NCI-H1105 (cell line): ENCODE data around the gene TMEM223.
"Not testable (repeated sequence)": the region's sequence is repeated elsewhere in the genome, so short reads cannot be mapped to it uniquely, and the experiment has no call there.

ENCODE experiments used
- DNase-seq: peaks from one replicate; lab custom pipeline; 2025; lab: John Stamatoyannopoulos, UW

Gene TMEM223

DNA sequence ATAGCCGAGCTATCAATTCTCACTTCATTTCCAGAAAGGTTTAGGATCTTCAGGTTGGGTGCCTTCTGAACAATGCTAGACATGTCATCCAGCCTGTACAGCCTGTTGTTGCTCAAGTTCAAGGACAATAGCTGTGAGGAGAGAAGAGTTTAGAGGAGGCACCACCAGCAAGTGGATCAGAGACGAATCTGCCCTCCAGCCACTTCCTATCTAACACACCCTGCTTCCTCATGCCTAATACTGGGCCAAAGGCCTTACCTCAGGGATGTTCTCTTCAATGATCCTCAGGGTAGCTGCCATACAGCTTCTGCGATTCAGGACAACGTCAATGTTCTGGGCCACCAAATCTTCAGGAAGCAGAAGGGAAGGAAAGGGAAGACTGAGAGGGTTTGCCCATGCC, 9.3 kb upstream of the TMEM223 start:
- no peak for DNase-seq

DNA sequence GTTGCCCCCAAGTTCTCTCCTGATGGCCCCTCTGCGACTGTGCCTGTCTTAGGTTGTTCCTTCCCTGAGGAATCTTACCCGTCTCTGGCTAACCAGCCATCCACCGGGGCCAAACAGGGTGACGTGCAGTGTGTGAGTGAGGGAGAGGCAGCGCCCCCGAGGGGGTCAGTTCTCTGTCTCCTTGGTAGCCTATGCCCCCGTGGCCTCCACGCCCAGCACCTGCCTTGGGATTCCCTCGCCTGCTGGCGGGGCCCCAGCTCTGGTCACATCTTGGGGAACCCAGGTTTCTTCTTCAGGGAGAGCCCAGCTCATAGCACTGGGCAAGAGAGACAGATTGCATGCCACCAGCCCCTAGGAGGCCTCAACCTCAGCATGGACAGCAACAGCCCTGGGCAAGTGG, 7.7 kb upstream of the TMEM223 start:
- no peak for DNase-seq

DNA sequence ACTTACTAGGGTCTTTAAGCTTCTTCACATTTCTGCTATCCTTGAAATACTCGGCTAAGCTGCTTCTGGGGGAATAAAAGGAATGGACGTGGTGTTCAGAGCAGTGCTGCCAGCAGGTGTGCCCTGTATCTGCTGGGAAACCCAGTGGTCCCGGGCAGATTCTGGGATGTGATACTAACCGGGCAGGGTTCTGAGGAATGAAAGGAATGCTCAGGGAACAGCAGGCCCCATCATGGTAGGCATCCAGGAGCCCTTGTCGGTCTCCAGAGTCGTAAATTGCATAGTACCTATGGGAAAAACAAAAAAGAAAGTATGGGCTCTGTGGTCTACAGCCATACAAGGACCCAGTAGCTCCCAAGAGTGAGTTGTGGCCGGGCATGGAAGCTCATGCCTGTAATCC, 4.5 kb upstream of the TMEM223 start:
- DNase-seq, result no peak

DNA sequence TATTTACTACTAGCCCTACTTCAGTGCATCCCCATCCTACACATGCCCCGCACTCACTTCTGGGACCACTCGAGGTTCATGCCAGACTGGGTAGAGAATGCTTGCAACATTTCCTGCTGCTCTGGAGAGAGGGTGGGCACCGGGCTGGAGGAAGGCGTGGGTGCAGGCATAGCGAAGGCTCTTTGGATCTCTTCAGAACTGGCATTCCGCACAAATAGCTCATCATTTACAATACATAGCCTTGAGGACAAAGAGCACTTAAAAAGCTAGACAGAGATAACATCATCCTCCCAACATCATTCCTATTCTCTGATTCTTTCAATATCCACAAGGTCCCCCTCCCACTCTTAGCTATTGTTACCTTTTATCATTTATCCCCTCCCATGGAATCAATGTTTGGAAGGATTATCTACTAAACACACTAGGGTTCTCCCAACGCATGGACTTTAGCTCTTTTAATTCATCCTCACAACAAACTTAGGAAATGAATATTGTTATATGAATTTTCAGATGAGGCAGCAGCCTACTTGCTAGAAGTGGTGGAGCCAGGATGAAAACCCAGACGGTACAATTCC, 2.5 kb upstream of the TMEM223 start:
- no peak for DNase-seq

DNA sequence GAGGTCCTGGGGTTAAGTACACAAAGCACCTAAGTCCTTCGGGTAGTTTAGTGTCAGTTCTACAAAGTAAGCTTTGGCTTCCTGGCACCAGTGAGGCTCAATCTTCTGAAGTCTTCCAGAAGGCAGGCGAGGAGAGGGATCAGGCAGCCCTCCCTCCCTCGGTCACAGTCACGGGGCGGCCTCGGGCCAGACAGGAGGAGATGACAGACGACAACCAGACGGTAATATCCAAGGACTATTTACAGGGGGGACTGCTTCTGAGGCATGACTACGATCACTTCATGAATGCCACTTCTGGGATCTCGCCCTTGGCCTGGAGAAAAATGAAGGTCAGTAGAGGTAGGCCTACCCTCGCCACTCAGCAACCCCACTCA, 383 bp upstream of the TMEM223 start:
- DNase-seq, result no peak

DNA sequence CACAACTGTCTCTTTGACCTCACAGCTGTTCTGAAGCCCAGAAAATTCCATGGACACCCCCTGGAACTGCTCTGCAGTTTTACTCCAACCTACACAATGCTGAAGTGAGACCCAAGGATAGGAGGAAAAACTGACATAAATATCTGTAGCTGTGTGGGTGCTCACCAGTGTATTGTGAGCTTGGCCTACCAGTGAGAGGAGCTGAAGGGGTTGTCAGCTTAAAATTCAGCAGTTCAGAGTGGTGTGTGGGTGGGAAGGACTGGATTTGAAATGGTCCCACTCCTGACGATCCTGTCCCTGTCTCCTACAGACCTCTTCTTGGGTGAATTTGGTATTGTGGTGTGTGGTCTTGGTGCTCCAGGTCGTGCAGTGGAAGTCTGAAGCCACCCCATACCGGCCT, 2.2 kb downstream of the TMEM223 start:
- no peak for DNase-seq

DNA sequence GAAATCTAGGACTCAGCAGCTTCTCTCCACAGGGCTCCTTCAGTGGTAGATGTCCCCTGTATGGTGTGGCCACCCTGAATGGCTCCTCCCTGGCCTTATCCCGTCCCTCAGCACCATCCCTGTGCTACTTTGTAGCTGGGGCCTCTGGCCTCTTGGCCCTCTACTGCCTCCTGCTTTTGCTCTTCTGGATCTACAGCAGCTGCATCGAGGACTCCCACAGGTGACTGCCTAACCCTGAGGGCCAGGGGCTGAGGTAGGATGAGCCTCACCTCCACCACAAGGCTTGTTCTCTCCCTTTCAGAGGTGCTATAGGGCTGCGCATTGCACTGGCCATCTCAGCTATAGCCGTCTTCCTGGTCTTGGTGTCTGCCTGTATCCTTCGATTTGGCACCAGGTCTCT, 2.8 kb downstream of the TMEM223 start:
- no peak for DNase-seq

DNA sequence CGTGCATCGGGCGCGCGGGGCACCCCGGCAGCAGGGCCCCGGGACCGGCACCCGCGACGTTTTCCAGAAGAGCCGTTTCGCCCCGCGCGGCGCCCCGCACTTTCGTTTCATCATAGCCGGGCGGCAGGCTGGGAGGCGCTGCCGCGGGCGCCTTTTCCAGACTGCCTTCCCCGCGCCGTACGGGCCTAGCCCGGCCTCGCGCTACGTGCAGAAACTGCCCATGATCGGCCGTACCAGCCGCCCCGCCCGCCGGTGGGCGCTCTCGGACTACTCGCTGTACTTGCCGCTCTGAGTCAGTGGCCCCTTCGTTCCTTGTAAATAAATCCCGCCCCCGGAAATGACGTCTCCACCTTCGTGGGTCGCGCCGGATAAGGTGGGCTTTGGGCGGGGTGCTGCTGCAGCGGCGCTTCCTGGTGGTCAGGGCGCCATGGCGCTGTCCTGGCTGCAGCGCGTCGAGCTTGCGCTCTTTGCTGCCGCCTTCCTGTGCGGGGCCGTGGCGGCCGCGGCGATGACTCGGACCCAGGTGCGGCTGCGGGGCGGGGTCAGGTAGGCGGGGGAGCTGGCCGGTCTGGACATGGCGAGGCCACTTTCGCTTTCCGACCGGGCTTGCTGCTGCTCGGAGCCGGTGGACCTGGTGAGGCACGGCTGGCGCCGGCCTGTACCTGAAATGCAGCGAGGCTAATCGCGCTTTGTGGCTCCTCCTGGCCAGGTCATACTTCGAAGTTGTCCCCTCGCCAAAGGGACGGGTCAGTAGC, 4.6 kb downstream of the TMEM223 start, which contains the start of gene TMEM179B:
TSS of gene TMEM179B (plus strand) at position 398 of the 755 bp plus-strand sequence. CDS start at position 428, 30 bp downstream.
- DNase-seq, result peak; percentile 98

DNA sequence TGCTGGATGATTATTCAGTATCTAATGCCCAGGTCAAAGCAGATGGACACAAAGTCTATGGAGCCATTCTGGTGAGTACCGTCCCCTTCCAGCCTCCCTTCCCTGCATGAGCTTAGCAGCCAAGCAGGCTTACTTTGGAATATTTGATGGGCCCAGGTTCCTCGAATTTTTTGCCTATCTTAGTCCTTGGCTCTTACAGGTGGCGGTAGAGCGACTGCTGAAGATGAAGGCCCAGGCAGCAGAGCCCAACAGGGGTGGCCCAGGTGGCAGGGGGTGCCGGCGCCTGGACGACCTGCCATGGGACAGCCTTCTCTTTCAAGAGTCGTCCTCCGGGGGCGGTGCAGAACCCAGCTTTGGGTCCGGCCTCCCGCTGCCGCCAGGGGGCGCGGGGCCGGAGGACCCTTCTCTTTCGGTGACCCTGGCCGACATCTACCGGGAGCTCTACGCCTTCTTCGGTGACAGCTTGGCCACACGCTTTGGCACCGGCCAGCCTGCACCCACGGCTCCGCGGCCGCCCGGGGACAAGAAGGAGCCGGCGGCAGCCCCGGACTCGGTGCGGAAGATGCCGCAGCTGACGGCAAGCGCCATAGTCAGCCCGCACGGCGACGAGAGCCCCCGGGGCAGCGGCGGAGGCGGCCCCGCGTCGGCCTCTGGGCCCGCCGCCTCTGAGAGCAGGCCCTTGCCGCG, 5.3 kb downstream of the TMEM223 start:
- peak; percentile 80 for DNase-seq

DNA sequence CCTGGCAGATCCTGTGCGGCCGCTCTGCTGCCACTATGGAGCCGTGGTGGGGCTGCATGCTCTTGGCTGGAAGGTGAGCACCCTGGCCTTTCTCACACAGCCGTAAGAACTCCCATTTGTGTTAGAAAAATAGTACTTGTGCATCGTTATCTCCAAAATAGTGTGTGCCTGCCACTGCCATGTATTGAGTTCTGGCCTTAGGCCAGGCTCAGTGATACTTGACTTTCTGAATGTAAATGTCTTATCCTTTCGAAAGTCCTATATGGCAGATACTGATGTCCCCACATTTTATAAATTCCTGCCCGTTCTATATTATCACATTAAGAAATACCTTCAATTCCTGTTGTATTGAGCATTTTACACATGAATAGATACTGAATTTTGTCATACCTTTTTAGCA, 9.1 kb downstream of the TMEM223 start:
- no peak for DNase-seq

DNA sequence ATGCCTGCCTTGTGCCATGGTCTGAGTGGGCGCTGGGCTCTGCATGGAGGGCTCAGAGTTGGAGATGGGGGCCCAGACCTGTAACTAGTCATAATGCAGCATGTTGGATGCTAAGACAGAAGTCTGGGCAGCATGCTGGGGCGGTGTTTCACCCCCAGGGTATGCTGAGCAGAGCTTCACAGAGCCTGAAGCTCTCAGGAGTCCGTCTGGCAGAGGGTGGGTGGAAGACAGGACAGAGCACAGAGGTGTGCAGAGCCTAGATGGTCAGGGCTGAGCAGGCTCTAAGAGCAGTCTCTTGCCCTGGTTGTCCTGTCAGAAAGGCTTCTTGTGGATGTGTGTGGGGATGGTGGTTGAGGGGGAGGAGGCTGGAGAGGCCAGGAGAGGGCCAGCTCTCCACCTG, 13.4 kb downstream of the TMEM223 start:
- DNase-seq, result no peak

DNA sequence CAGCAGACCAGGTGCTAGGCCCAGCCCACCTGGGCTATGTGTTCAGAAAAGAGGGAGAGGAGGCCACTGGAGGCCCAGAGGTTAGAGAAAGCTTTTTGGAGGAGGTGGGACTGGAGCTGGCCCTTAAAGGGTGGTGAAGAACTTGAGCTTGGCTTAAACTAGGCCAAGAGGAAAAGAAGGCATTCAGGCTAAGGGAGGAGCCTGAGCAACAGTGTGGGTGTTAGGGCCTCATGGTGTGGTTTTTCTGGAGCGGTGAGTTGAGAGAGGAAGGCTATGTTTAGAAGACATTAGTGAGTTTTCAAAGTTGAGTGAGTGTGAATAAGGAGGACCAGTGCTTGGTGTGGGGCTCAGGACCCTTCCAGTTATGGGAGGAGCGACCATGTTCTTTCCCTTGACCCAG, 14.4 kb downstream of the TMEM223 start:
- DNase-seq, result no peak

DNA sequence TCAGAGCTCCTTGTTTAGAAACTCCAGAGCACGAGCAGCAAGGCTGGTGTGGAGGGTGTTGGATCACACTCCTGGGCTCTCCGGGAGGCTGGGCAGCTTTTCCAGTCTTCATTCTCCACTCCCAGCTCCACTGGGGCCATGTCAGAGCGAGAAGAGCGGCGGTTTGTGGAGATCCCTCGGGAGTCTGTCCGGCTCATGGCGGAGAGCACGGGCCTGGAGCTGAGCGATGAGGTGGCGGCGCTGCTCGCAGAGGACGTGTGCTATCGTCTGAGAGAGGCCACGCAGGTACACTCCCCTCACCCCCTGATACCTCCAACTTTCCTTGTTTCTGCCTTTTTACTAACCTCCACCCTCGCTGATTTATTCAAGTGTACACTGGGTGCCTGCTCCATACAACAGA, 16.2 kb downstream of the TMEM223 start:
- DNase-seq, result no peak

DNA sequence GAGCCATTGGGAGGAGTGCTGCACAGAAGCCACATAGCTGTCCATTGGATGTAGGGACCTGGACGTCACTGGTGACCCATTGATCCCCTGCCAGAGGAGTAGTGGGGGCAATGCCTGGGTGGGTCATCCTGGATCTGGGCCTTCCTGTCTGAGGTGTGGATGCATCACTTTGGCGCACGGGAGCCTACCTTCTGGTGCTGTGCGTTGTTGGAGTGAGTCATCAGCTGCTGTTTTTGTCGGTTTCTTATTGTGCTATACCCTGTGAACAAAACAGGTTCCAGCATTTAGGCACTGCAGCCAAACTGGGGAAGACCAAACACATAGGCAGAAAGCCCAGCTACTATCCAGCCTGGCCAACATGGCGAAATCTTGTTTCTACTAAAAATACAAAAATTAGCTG, 17.4 kb downstream of the TMEM223 start:
- DNase-seq, result no peak

DNA sequence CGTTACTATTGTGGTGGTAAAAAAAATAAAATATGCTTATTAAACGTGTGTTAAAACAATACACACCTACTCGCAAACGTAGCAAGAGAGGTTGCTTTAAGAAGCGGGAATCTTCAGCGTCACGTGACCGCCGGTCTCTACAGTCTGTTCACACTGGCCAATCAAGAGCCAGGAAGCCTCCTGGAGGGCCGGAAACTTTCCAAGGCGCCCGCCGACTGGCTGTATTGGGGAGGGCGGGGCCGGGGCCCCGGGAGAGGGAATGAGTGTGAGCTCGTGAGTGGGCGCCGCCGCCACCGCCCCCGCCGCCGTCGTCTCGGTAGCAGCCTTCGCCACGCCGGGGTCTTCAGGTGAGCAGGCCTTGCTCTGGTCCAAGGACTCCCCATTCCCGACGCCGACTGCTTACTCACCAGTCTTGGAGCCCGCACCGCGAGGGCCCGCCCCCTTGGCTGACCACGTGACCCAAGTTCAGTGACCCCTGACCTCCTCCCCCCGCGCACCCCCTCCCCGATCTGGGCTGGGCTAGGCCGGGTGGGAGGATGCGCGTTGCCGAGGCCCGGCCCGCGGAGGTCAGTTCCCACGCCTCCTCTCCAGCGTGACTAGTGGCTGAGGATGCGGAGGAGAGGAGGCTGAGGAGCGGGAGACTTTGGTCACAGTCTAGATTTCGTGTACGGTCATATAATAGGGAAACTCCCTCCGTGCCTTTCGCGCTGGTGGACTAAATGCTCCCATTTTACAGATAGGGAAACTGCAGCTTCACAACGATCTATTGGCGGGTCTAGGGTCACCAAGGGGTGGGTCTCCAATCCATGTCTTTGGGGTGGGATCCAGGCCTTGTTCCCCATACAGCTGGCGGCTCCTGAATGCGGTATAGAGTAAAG, 20.4 kb downstream of the TMEM223 start, which contains the start of gene TAF6L:
TSS of gene TAF6L (plus strand) at position 253 of the 878 bp plus-strand sequence. CDS start 4,388 bp downstream, outside the sequence.
- DNase-seq, result peak; percentile 98

DNA sequence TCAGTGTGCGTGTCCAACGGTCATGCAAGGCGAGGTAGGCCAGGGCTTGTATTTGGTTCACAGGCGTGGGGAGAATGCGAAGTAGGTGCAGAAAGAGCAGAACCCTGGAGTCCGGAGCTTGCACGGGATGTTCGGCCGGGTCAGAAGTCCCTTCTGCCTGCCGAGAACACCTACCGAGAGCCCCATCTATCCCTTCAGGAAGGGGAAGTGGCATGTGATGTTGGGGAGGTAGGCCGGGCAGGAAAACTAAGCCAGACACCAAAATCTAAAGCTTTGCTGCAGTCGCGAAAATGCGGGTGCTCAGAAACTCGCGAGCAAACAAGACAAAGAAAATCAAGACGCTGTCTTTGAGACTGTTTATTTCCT, 21.0 kb downstream of the TMEM223 start:
- DNase-seq, result no peak

DNA sequence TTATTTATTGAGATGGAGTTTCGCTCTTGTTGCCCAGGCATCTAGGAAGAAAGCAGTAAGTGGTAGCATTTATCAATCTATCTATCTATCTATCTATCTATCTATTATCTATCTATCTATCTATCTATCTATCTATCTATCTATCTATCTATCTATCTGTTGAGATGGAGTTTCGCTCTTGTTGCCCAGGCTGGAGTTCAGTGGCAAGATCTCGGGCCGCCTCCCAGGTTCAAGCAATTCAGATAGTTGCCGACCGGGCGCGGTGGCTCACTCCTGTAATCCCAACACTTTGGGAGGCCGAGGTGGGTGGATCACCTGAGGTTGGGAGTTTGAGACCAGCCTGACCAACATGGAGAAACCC, 31.0 kb downstream of the TMEM223 start:
- DNase-seq, result not testable (repeated sequence)

DNA sequence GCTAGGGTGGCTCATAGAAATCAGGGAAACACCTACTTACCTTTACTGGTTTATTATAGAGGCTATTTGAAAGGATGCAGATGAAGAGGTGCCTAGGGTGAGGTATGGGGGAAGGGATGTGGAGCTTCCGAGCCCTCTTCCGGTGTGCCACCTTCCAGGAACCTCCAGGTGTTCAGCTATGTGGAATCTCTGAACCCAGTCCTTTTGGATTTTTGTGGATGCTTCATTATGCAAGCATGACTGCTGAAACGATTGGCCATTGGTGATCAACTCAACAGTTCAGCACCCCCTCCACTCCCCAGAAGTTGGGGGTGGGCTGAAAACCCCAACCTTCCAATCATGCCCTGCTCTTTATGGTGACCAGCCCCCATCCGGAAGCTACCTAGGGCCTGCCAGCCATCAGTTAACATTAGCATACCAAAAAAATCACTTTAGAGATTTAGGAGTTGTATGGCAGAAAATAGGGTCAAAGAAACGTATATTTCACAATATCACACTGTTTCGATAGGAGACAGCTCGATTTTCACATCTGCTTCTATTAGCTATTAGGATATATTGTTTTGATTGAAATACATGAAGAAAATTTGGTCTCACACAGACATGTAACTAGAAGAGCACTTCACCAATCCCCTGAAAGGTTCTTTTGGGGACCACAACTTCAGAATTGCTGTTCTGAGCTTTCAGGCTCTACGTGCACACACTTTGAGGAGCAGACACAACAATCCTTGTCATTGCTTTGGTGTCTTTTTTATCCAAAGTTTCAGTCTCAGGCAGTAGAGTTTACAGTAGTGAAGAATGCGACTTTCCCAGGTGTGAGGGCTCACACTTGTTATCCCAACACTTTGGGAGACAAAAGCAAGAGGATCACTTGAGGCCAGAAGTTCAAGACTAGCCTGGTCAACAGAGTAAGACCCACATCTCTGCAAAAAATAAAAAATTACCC, 33.7 kb downstream of the TMEM223 start:
- no peak for DNase-seq

DNA sequence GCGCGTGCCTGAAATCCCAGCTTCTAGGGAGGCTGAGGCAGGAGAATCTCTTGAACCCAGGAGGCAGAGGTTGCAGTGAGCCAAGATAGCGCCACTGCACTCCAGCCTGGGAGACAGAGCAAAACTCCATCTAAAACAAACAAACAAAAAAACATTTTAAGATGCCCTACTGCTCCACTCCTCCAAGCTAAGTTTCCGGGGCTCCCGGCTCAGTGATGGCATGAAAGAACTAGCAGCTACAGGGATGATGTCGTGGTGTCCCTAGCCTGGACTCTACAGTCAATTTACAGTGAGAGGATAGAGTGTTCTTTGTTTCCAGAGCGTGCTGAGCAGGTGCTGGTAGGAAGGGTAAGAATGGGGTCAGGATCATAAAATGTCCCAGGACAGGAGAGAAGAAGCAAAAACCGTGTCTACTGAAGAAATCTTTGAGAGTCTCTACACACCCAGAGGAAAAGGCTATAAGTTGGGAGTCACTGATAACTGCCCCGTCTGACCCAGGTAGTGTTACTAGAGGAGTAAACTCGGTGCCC, 36.7 kb downstream of the TMEM223 start:
- DNase-seq, result no peak

DNA sequence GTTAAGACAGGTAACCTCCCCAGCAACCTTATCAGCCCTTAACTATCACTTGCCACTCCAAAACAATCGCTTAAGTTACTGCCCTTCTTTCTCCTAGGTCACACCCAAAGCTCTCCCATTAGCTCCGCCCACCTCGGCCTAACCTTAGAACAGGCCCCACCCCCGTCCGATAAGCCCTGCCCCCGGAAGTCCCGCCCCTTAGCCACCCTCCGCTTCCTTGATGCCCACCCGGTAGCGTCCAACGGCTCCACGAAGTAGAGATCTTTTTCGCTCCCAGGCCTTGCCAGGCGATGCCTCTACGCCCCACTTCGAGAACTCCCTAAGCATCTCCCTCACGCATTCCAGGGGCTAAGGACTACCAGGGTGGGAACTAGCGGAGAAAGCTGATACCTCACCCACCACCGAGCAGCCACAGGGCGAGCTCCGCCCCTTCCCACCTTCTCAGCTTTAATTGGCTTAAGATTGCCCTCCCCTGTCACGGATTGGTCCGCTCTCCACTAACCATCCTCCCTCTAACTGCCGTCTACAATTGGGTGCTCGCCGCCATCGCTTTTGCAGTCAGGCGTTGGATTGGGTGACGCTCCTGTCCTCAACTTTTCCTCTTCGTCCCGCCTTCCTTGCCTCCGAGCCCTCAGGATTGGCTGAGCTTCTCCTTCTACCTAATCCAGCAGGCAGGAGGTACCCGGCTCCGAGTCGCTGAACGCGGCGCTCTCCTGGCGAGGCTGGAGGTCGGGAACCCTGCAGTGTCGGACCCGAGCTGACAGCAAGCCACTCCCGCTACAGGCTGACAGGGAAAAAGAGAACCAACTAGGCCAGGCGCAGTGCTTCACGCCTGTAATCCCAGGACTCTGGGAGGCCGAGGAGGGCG, 37.8 kb downstream of the TMEM223 start, which contains the start of gene ZBTB3:
TSS of gene ZBTB3 (minus strand) at position 425 of the 868 bp plus-strand sequence. CDS start 496 bp downstream, outside the sequence.
- DNase-seq, result peak; percentile 99
